ENCODE data around the gene TMEM256. TPM values are rescaled to one million over a fixed set of nuclear protein-coding genes. Genes with fewer than 3 reads are reported as not detected.
"Not testable (repeated sequence)": the region's sequence is repeated elsewhere in the genome, so short reads cannot be mapped to it uniquely, and the experiment has no call there.

Gene TMEM256
- total and polyA plus RNA-seq, 2 donors = 109 to 152 TPM

DNA sequence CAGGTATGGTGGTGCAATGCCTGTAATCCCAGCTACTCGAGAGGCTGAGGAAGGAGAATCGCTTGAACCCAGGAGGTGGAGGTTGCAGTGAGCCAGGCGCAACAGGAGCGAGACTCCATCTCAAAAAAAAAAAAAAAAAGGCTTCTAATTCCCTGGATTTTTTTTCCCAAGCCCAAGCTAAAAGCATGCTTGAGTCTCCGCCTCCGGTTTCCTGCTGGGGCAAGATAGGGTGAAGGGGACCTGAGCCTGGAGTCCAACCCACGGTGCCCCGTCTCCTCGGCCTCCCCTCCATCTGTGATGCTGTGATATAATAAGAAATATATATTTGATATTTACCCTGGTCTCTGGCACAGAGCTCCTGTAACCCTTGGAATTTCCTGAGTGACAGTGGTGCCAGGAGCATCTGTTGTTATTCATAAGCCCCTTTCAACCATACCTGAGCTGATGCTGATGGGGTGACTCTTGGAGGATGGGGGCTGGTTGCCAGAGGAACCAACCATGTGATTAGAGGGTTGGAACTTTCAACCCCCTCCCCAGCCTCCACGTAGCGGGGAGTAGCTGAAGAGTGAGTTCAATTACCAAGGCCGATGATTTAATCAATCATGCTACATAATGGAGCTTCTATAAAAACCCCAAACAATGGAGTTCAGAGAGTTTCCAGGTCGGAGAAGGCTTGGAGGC is 35.8 kb downstream of the TMEM256 start:
- H3K27ac ChIP-seq (ENCODE audit: low read depth in 1 of 2, low read length in 1 of 2) = no peak overlapping the region
- H3K27me3 ChIP-seq (ENCODE audit: control insufficient read depth in 2 of 2, insufficient read depth in 1 of 2, low read length in 1 of 2) = peaks cover 0 to 24% of the 10 kb centered on the region in 2 donors
- no peaks in the 10 kb centered on the region for H3K9me3 ChIP-seq (ENCODE audit: control insufficient read depth in 2 of 2, insufficient read depth in 1 of 2, low read length in 1 of 2)
- no peak for DNase-seq (ENCODE audit: low read depth in 6 of 9, low spot score in 9 of 9)
- no peaks in the 10 kb centered on the region for H3K4me1 ChIP-seq (ENCODE audit: control insufficient read depth in 2 of 2, insufficient read depth in 2 of 2, low read length in 2 of 2)
- no peak overlapping the region for H3K4me3 ChIP-seq (ENCODE audit: low read length in 2 of 2)
- no peaks in the 10 kb centered on the region for H3K36me3 ChIP-seq (ENCODE audit: control insufficient read depth in 2 of 2, insufficient read depth in 2 of 2, low read length in 1 of 2)
- WGBS = 89% methylated on average over 13 of the region's 13 CpGs

DNA sequence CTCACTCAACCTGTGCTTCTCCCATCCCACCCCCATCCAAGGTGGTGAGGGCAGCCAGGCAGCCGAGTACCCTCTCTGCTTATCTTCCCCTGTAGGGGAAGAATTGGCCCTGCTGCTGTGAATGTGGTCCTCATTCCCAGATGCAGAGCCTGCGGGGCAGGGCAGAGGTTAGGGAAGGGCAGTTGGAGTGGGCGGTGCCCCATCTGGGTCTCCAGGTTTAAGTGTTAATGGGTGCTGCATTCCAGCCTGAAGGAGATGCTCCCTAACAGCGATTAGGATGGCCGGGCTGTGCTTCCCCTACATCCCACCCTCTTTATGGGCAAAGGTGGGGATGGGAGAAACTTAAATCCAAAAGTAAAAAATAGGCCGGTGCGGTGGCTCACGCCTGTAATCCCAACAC is 36.8 kb downstream of the TMEM256 start:
- H3K36me3 ChIP-seq (ENCODE audit: control insufficient read depth in 2 of 2, insufficient read depth in 2 of 2, low read length in 1 of 2) = no peaks in the 10 kb centered on the region
- no peaks in the 10 kb centered on the region for H3K9me3 ChIP-seq (ENCODE audit: control insufficient read depth in 2 of 2, insufficient read depth in 1 of 2, low read length in 1 of 2)
- DNase-seq (ENCODE audit: low read depth in 6 of 9, low spot score in 9 of 9) = no peak
- WGBS = 94% methylated on average over 8 of the region's 8 CpGs
- no peaks in the 10 kb centered on the region for H3K4me1 ChIP-seq (ENCODE audit: control insufficient read depth in 2 of 2, insufficient read depth in 2 of 2, low read length in 2 of 2)
- no peak overlapping the region for H3K4me3 ChIP-seq (ENCODE audit: low read length in 2 of 2)
- peaks cover 0 to 26% of the 10 kb centered on the region in 2 donors for H3K27me3 ChIP-seq (ENCODE audit: control insufficient read depth in 2 of 2, insufficient read depth in 1 of 2, low read length in 1 of 2)
- no peak overlapping the region for H3K27ac ChIP-seq (ENCODE audit: low read depth in 1 of 2, low read length in 1 of 2)

DNA sequence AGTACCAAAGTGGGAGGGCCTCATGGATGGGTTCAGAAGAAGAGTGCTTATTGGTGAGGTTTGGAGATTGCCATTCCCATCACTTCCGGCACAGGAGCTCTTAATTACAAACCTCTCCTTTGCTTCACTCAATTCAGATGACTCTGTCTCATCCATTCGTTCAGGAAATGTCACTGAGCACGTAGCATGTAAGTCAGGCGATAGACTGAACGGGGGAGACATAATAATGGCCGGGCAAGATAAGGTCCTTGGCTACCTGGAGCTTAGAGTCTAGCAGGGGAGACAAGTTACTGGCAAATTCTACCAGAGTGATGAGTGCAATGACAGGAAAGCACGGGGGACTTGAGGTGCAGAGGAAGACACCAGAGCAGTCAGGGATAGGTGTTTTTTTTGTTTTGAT is 37.9 kb downstream of the TMEM256 start:
- H3K27ac ChIP-seq (ENCODE audit: low read depth in 1 of 2, low read length in 1 of 2); H3K4me1 ChIP-seq (ENCODE audit: control insufficient read depth in 2 of 2, insufficient read depth in 2 of 2, low read length in 2 of 2); DNase-seq (ENCODE audit: low read depth in 6 of 9, low spot score in 9 of 9); H3K4me3 ChIP-seq (ENCODE audit: low read length in 2 of 2); H3K36me3 ChIP-seq (ENCODE audit: control insufficient read depth in 2 of 2, insufficient read depth in 2 of 2, low read length in 1 of 2); H3K9me3 ChIP-seq (ENCODE audit: control insufficient read depth in 2 of 2, insufficient read depth in 1 of 2, low read length in 1 of 2): not testable (repeated sequence)
- peaks cover 0 to 28% of the 10 kb centered on the region in 2 donors for H3K27me3 ChIP-seq (ENCODE audit: control insufficient read depth in 2 of 2, insufficient read depth in 1 of 2, low read length in 1 of 2)
- 96% methylated on average over 6 of the region's 7 CpGs for WGBS

DNA sequence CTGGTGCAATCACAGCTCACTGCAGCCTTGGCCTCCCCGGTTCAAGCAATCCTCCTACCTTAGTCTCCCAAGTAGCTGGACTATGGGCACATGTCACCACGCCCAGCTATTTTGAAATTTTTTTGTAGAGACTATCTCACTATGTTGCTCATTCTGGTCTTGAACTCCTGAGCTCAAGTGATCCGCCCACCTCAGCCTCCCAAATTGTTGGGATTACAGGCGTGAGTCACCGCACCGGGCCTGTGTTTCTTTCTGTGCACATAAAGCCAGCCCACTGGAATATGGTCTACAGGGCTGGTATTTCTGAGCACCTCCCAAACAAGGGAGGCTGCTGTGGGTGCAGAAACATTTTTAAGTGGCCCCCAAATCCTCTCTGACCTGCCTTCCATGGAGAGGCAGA is 40.6 kb downstream of the TMEM256 start:
- H3K9me3 ChIP-seq (ENCODE audit: control insufficient read depth in 2 of 2, insufficient read depth in 1 of 2, low read length in 1 of 2) = no peaks in the 10 kb centered on the region
- 98% methylated on average over 6 of the region's 6 CpGs for WGBS
- no peak overlapping the region for H3K4me3 ChIP-seq (ENCODE audit: low read length in 2 of 2)
- no peak for DNase-seq (ENCODE audit: low read depth in 6 of 9, low spot score in 9 of 9)
- H3K27me3 ChIP-seq (ENCODE audit: control insufficient read depth in 2 of 2, insufficient read depth in 1 of 2, low read length in 1 of 2) = peaks cover 0 to 12% of the 10 kb centered on the region in 2 donors
- no peaks in the 10 kb centered on the region for H3K36me3 ChIP-seq (ENCODE audit: control insufficient read depth in 2 of 2, insufficient read depth in 2 of 2, low read length in 1 of 2)
- H3K4me1 ChIP-seq (ENCODE audit: control insufficient read depth in 2 of 2, insufficient read depth in 2 of 2, low read length in 2 of 2) = no peaks in the 10 kb centered on the region
- H3K27ac ChIP-seq (ENCODE audit: low read depth in 1 of 2, low read length in 1 of 2) = no peak overlapping the region

DNA sequence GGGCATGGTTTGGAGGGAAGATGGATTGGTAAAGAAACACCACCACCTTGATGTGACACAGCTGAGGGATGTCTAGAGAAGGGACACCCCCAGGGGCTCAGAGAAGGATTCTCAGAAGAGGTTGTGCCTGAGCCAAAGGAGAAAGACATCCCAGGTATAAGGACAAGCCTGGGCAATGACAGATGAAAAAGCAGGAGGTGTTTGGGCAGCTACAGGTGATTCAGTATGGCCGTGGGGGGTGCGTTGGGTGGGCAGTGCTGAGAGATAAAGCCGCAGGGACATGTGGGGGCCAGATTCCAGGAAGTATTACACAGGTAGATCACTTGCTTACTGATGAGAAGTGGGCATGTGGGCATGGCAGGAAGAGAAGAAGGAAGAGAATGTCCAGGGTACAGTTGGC is 42.0 kb downstream of the TMEM256 start:
- H3K4me3 ChIP-seq (ENCODE audit: low read length in 2 of 2) = no peak overlapping the region
- no peaks in the 10 kb centered on the region for H3K36me3 ChIP-seq (ENCODE audit: control insufficient read depth in 2 of 2, insufficient read depth in 2 of 2, low read length in 1 of 2)
- no peaks in the 10 kb centered on the region for H3K4me1 ChIP-seq (ENCODE audit: control insufficient read depth in 2 of 2, insufficient read depth in 2 of 2, low read length in 2 of 2)
- no peaks in the 10 kb centered on the region for H3K9me3 ChIP-seq (ENCODE audit: control insufficient read depth in 2 of 2, insufficient read depth in 1 of 2, low read length in 1 of 2)
- H3K27ac ChIP-seq (ENCODE audit: low read depth in 1 of 2, low read length in 1 of 2) = no peak overlapping the region
- peaks cover 0 to 6% of the 10 kb centered on the region in 2 donors for H3K27me3 ChIP-seq (ENCODE audit: control insufficient read depth in 2 of 2, insufficient read depth in 1 of 2, low read length in 1 of 2)
- no peak for DNase-seq (ENCODE audit: low read depth in 6 of 9, low spot score in 9 of 9)
- WGBS = 85% methylated on average over 3 of the region's 3 CpGs

GRCh38 chr17:7357381-7357780 is 46.5 kb downstream of the TMEM256 start:
- 97% methylated on average over 2 of the region's 2 CpGs for WGBS
- Histone ChIP-seq H3K36me3 (ENCODE audit: control insufficient read depth in 2 of 2, insufficient read depth in 2 of 2, low read length in 1 of 2) (peaks cover 0 to 5% of the 10 kb centered on the region in 2 donors), H3K4me3 (ENCODE audit: low read length in 2 of 2) (no peak overlapping the region), H3K4me1 (ENCODE audit: control insufficient read depth in 2 of 2, insufficient read depth in 2 of 2, low read length in 2 of 2) (peaks cover 3 to 15% of the 10 kb centered on the region in 2 donors), H3K27me3 (ENCODE audit: control insufficient read depth in 2 of 2, insufficient read depth in 1 of 2, low read length in 1 of 2) (peaks cover 0 to 14% of the 10 kb centered on the region in 2 donors), H3K9me3 (ENCODE audit: control insufficient read depth in 2 of 2, insufficient read depth in 1 of 2, low read length in 1 of 2) (no peaks in the 10 kb centered on the region), H3K27ac (ENCODE audit: low read depth in 1 of 2, low read length in 1 of 2) (no peak overlapping the region)
- no peak for DNase-seq (ENCODE audit: low read depth in 6 of 9, low spot score in 9 of 9)

DNA sequence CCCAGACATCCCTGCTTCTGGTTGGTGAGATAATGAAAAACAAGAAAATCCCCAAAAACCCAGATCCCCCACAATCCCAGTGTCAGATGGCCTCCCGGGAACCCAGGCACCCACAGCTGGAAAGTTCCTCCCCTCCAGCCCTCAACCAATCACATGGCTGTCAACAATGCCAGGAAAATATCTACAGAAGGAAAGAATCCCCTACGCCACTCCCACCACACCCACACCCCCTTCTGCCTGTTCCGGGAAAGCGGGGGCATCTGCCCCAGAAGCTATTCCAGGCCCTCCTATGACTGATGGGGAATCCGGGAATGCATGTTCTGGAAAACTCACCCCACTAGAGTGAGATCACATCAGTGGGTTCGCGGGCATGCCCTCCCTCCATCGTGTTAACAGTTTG is 47.1 kb downstream of the TMEM256 start:
- Histone ChIP-seq H3K27me3 (ENCODE audit: control insufficient read depth in 2 of 2, insufficient read depth in 1 of 2, low read length in 1 of 2) (peaks cover 0 to 11% of the 10 kb centered on the region in 2 donors), H3K36me3 (ENCODE audit: control insufficient read depth in 2 of 2, insufficient read depth in 2 of 2, low read length in 1 of 2) (peaks cover 0 to 5% of the 10 kb centered on the region in 2 donors), H3K4me3 (ENCODE audit: low read length in 2 of 2) (no peak overlapping the region), H3K27ac (ENCODE audit: low read depth in 1 of 2, low read length in 1 of 2) (no peak overlapping the region), H3K9me3 (ENCODE audit: control insufficient read depth in 2 of 2, insufficient read depth in 1 of 2, low read length in 1 of 2) (no peaks in the 10 kb centered on the region), H3K4me1 (ENCODE audit: control insufficient read depth in 2 of 2, insufficient read depth in 2 of 2, low read length in 2 of 2) (peaks cover 5 to 20% of the 10 kb centered on the region in 2 donors)
- no peak for DNase-seq (ENCODE audit: low read depth in 6 of 9, low spot score in 9 of 9)
- WGBS = 90% methylated on average over 8 of the region's 8 CpGs

DNA sequence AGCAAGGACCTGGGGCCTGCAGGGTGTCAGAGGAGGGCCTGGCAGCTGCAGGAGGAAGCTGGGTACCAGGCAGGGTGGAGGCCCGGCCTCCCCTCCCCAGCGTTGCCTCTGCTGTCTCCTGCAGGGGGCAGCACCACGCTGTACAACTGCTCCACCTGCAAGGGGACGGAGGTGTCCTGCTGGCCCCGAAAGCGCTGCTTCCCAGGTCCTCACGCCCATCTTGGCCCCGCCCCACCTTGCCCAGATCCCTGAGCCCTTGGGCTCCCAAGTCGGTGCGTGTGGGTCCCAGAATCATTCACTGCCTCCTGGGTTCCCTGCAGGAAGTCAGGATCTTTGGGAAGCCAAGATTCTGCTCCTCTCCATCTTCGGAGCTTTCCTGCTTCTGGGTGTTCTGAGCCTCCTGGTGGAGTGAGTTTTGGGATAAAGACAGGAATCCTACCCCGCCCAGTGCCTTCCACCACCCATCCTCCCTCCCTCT is 47.8 kb downstream of the TMEM256 start:
- peaks cover 11 to 23% of the 10 kb centered on the region in 2 donors for H3K4me1 ChIP-seq (ENCODE audit: control insufficient read depth in 2 of 2, insufficient read depth in 2 of 2, low read length in 2 of 2)
- 14% methylated on average over 12 of the region's 12 CpGs for WGBS
- peaks cover 0 to 8% of the 10 kb centered on the region in 2 donors for H3K36me3 ChIP-seq (ENCODE audit: control insufficient read depth in 2 of 2, insufficient read depth in 2 of 2, low read length in 1 of 2)
- no peaks in the 10 kb centered on the region for H3K9me3 ChIP-seq (ENCODE audit: control insufficient read depth in 2 of 2, insufficient read depth in 1 of 2, low read length in 1 of 2)
- H3K27ac ChIP-seq (ENCODE audit: low read depth in 1 of 2, low read length in 1 of 2) = no peak overlapping the region
- DNase-seq (ENCODE audit: low read depth in 6 of 9, low spot score in 9 of 9) = peak; percentile 60 to 92 (median 79)
- H3K27me3 ChIP-seq (ENCODE audit: control insufficient read depth in 2 of 2, insufficient read depth in 1 of 2, low read length in 1 of 2) = peaks cover 0 to 11% of the 10 kb centered on the region in 2 donors
- no peak overlapping the region for H3K4me3 ChIP-seq (ENCODE audit: low read length in 2 of 2)

- Histone ChIP-seq H3K36me3 (ENCODE audit: control insufficient read depth in 2 of 2, insufficient read depth in 2 of 2, low read length in 1 of 2) (peaks cover 3 to 12% of the 10 kb centered on the region in 2 donors), H3K27me3 (ENCODE audit: control insufficient read depth in 2 of 2, insufficient read depth in 1 of 2, low read length in 1 of 2) (peaks cover 0 to 11% of the 10 kb centered on the region in 2 donors), H3K4me3 (ENCODE audit: low read length in 2 of 2) (no peak overlapping the region), H3K4me1 (ENCODE audit: control insufficient read depth in 2 of 2, insufficient read depth in 2 of 2, low read length in 2 of 2) (peaks cover 11 to 24% of the 10 kb centered on the region in 2 donors), H3K27ac (ENCODE audit: low read depth in 1 of 2, low read length in 1 of 2) (no peak overlapping the region), H3K9me3 (ENCODE audit: control insufficient read depth in 2 of 2, insufficient read depth in 1 of 2, low read length in 1 of 2) (no peaks in the 10 kb centered on the region)
- no peak for DNase-seq (ENCODE audit: low read depth in 6 of 9, low spot score in 9 of 9)
- WGBS = 92% methylated on average over 8 of the region's 8 CpGs
These were observed 48.3 kb downstream of the TMEM256 start for GRCh38 chr17:7355573-7355972.
